Immature natural killer cell (primary cell): ENCODE results near the gene SLC2A1. TPM values are rescaled to one million over a fixed set of nuclear protein-coding genes. Genes with fewer than 3 reads are reported as not detected.

Experiments
- DNase-seq, 3 donors: peaks; one replicate each; pipeline ENCODE4 v3.0.0; 2022; ENCODE audit warnings: mixed read lengths in 1 of 3
- H3K27ac Mint-ChIP-seq, 6 donors: one replicate each; pipeline ENCODE4 v1.8.0; 2020; ENCODE audit warnings: mixed read lengths in 6 of 6, mild to moderate bottlenecking in 5 of 6, inconsistent platforms in 4 of 6, moderate library complexity in 3 of 6
- H3K27me3 Mint-ChIP-seq, 3 donors: one replicate each; pipeline ENCODE4 v1.8.0; 2020 to 2021; ENCODE audit warnings: low read depth in 3 of 3, mild to moderate bottlenecking in 3 of 3, mixed read lengths in 3 of 3, moderate library complexity in 3 of 3, inconsistent platforms in 1 of 3
- H3K36me3 Mint-ChIP-seq, 3 donors: one replicate each; pipeline ENCODE4 v1.8.0; 2020; ENCODE audit warnings: mixed read lengths in 3 of 3, inconsistent platforms in 2 of 3, mild to moderate bottlenecking in 2 of 3
- H3K4me1 Mint-ChIP-seq, 2 donors: one replicate each; pipeline ENCODE4 v1.8.0; 2020; ENCODE audit warnings: inconsistent platforms in 2 of 2, mild to moderate bottlenecking in 2 of 2, mixed read lengths in 2 of 2, moderate library complexity in 1 of 2
- H3K4me3 Mint-ChIP-seq, 5 donors: one replicate each; pipeline ENCODE4 v1.8.0; 2020; ENCODE audit warnings: mild to moderate bottlenecking in 5 of 5, mixed read lengths in 5 of 5, inconsistent platforms in 3 of 5, moderate library complexity in 3 of 5
- H3K9me3 Mint-ChIP-seq, 6 donors: one replicate each; pipeline ENCODE4 v1.8.0; 2020; ENCODE audit warnings: mild to moderate bottlenecking in 6 of 6, mixed read lengths in 6 of 6, inconsistent platforms in 4 of 6, moderate library complexity in 3 of 6
- polyA plus RNA-seq, 3 donors: library from polyadenylated mRNA; unstranded; fragments of 300-500 nt; fragmentation: Illumina TruSeq; gene quantifications; one replicate each; pipeline ENCODE4 v1.2.3, GENCODE V29; 2021

The SLC2A1 gene
- polyA plus RNA-seq, 3 donors from 2014 or later, result 39.1 to 55.0 (median 42.4) TPM

DNA sequence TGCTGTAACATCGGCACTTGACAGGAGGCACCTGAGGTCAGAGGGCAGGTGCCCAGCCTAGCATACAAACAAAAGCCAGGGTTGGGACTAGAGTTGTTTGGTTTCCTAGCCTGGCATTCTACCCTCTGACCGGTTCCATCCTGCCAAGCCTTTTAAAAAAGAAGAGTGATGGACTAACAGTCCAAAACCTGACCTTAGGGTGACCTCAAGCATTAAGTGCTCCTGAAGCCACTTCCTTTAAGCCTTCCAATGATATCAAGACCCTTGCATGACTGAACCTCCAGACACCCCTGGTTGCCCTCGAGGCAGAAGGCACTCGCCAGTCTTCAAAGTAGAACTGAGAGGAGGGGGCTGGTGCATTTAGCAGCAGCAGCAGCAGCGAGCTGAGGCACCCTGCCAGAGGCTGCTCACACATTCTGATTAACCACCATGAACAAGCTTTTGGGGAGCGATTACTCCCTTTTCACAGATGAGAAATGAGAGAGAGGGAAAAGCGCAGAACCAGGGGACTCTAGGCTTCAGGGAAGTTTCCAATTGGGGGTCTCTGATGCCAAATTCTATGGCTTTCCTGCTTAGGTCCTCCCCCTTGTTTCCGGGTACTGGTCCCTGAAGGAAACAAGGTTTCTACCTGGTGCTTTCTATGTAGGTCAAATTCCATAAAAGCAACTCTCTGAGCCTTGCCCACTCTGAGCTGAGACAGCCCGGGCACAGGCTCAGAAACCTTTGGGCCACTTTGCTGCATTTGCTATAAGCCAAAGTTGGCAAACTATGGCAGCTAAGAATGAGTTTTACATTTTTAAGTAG, 9.2 kb downstream of the SLC2A1 start:
- Mint-ChIP-seq H3K27ac (peak overlapping the region; percentile 73 to 87 (median 78)), H3K9me3 (peaks cover 0 to 1% (median 0%) of the 10 kb centered on the region in 6 donors), H3K4me3 (peak overlapping the region; percentile 62 to 76 (median 75)), H3K27me3 (peaks cover 0 to 16% (median 15%) of the 10 kb centered on the region in 3 donors), H3K36me3 (peaks cover 1 to 8% (median 2%) of the 10 kb centered on the region in 3 donors), H3K4me1 (peaks cover 99 to 100% of the 10 kb centered on the region in 2 donors)
- no peak for DNase-seq

DNA sequence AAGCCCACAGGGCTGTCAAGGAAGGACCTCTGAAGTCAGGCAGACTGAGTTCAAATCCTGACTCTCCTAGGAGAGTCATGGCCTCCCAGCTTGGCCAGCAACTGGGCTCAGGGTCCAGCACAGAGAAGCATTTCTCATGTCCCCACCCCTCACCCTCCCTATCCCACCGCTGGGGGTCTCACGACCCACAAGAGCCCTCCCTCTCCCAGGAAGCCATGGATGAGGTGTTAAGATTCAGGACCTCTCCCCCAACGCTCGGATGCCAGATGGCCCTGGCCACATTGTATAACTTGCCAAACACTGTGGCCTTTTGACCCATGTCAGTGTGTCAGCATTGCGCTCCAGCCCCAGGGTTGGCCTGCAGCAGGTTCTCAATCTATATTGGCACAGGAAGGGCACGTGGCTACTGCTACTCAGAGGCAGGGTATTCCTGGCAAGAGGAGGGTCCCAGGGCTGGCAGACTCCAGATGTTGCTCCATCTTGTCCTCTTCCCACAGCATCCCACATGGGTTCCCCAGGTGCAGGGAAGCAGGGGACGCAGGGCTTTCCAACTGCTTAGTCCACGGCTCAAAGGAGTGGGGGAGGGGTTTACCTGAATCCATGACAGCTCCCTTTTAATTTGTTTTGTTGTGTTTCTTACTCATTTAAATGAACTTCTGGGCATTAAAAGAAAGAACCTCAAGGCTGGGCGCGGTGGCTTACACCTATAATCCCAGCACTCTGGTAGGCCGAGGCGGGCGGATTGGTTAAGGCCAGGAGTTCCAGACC, 10.5 kb downstream of the SLC2A1 start:
- Mint-ChIP-seq H3K27me3 (peaks cover 0 to 18% (median 17%) of the 10 kb centered on the region in 3 donors), H3K27ac (peak overlapping the region in 5 of 6 donors; percentile 34 to 60 (median 53)), H3K9me3 (peaks cover 0 to 1% (median 0%) of the 10 kb centered on the region in 6 donors), H3K4me1 (peaks cover 100% of the 10 kb centered on the region in 2 donors), H3K4me3 (peak overlapping the region; percentile 18 to 76 (median 65)), H3K36me3 (peaks cover under 1 to 10% (median under 1%) of the 10 kb centered on the region in 3 donors)
- no peak for DNase-seq

DNA sequence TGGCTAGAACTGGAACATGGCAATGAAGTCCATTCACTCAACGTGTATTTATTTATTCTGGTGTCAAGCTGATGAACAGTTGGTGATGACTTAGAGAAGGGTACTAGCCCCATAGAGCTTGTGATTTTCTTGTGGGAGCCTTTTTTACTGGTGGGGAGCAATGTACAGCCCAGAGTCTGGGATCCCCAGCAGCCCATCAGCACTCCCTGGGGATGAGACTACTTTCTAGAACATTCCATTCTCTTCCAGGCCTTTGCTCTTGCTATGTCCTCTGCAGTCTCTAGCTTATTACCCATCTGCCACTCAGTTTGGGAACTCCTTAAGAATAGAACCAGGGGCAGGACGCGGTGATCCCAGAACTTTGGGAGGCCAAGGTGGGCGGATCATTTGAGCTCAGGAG, 11.6 kb downstream of the SLC2A1 start:
- Mint-ChIP-seq H3K4me1 (peaks cover 100% of the 10 kb centered on the region in 2 donors), H3K9me3 (peaks cover 0 to 1% (median 0%) of the 10 kb centered on the region in 6 donors), H3K36me3 (peaks cover 10 to 20% (median 11%) of the 10 kb centered on the region in 3 donors), H3K4me3 (peak overlapping the region in 4 of 5 donors; percentile 18 to 54 (median 42)), H3K27me3 (peaks cover 0 to 19% (median 17%) of the 10 kb centered on the region in 3 donors), H3K27ac (peak overlapping the region in 5 of 6 donors; percentile 12 to 74 (median 59))
- no peak for DNase-seq

DNA sequence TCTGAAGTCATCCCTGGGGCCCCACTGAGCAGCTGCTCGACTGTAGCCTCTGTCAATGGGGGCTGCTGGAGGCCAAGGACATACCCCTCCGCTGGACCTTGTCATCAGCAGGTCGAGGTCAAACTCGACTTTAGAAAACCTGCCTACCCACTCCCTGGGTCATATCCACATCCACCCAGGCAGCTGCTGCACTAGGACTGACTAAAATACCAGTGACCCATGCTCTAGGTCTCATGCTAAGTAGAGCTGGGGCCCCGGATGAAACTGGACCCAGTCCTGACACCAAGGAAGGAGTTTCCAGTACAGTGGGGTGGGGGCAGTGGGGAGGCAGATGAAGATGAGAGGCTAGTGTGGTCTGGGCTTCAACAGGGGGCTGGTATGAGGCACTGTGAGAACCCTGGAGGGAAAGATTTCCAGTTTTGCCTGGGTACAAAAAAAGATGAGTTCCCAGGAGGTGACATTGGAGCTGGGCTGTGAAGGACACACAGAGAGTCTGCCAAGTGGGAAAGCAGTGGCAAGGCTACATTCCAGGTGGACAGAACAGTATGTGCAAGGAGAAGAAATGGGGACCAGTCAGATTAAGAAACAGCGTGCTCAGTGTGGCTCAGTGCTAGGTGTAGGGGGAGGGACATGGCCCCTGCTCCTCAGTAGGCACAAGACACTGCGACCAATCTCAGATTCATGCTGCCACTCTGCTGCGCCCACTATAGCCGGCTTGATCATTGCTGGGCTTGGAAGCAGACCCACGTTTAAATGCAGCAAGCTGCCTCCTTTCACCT, 12.4 kb downstream of the SLC2A1 start:
- Mint-ChIP-seq H3K4me3 (peak overlapping the region in 4 of 5 donors; percentile 6 to 81 (median 44)), H3K9me3 (peaks cover 0 to 1% (median 0%) of the 10 kb centered on the region in 6 donors), H3K4me1 (peaks cover 100% of the 10 kb centered on the region in 2 donors), H3K36me3 (peaks cover 13 to 28% (median 15%) of the 10 kb centered on the region in 3 donors), H3K27ac (peak overlapping the region; percentile 82 to 95 (median 88)), H3K27me3 (peaks cover 0 to 21% (median 13%) of the 10 kb centered on the region in 3 donors)
- DNase-seq, result no peak

DNA sequence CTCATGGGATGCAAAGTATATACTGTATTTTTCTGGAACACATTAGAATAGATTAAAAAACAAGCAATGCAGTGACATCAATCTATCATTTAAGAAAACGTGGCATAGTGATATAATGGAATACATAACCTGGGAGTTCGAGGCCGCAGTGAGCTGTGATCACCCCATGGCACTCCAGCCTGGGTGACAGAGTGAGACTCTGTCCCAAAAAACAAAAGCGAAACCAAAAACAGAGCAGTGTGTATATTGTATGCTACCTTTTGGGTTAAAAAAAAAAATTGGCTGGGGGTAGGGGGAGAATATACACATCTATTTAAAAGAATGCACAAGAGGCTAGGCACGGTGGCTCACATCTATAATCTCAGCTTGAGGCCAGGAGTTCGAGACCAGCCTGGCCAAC, 13.5 kb downstream of the SLC2A1 start:
- peaks cover 99 to 100% of the 10 kb centered on the region in 2 donors for H3K4me1 Mint-ChIP-seq
- H3K27me3 Mint-ChIP-seq, result peaks cover 0 to 22% (median 15%) of the 10 kb centered on the region in 3 donors
- H3K4me3 Mint-ChIP-seq, result peak overlapping the region; percentile 71 to 81 (median 78)
- DNase-seq, result peak in 1 of 3 donors; percentile 43
- H3K36me3 Mint-ChIP-seq, result peaks cover 21 to 37% (median 24%) of the 10 kb centered on the region in 3 donors
- peak overlapping the region; percentile 82 to 95 (median 88) for H3K27ac Mint-ChIP-seq
- H3K9me3 Mint-ChIP-seq, result peaks cover 0 to 1% (median 0%) of the 10 kb centered on the region in 6 donors

DNA sequence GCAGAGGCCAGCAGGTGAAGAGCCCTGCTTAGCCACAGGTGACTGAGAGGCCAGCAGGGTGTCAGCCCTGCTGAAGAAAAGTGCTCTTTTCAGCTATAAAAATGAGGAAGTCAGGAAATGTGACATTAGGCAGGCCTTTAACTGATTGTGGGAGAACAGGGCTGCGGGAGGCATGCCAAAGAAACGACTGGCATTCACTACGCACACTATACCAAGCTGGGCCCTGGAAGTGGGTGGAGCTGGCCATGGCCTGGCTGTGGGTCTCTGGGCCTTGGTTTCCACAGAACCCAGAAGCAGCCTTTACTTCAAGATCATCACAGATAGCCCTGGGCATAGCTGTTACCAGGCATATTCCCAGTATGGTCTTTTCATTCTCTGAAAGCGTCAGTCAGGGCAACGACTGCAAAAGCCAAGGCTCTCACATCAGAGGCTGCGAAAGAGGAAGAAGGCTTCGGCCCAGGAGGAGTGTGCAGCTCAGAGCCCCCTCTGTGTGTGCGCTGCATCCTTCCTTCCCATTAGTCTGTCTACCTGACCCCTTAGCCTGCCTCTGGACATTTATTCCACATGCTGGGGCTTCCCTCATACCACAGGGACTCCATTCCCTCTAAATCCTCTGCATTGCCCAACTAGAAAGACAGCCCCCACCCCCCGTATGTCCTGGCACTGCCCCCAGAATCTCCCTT, 14.3 kb downstream of the SLC2A1 start:
- Mint-ChIP-seq H3K27ac (peak overlapping the region; percentile 84 to 95 (median 88)), H3K27me3 (peaks cover 0 to 24% (median 18%) of the 10 kb centered on the region in 3 donors), H3K36me3 (peaks cover 21 to 41% (median 27%) of the 10 kb centered on the region in 3 donors), H3K4me3 (peak overlapping the region; percentile 71 to 81 (median 78)), H3K9me3 (peaks cover 0 to 1% (median 0%) of the 10 kb centered on the region in 6 donors), H3K4me1 (peaks cover 97 to 100% of the 10 kb centered on the region in 2 donors)
- DNase-seq, result no peak

DNA sequence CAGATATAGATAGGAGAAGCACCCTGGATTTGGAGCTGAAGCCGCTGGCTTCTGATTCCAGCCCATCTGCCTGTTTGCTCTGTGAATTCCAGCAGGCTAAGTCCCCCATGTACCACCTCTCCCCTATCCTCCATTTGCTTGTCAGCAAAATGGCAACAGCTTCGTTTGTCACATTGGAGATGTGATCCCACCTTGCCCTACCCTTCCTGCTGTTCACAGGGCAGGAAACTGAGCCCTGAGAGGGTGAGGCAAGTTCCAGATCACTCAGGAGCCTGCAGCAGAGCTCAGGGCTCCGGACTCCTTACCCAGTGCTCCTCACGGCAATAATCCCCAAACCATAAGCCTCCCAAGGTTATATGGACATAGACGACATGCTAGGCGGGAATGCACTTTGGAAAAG, 14.9 kb downstream of the SLC2A1 start:
- H3K4me1 Mint-ChIP-seq, result peaks cover 97 to 100% of the 10 kb centered on the region in 2 donors
- H3K4me3 Mint-ChIP-seq, result peak overlapping the region; percentile 71 to 81 (median 78)
- peaks cover 0 to 1% (median 0%) of the 10 kb centered on the region in 6 donors for H3K9me3 Mint-ChIP-seq
- no peak for DNase-seq
- H3K36me3 Mint-ChIP-seq, result peaks cover 21 to 41% (median 27%) of the 10 kb centered on the region in 3 donors
- peaks cover 0 to 24% (median 18%) of the 10 kb centered on the region in 3 donors for H3K27me3 Mint-ChIP-seq
- peak overlapping the region; percentile 84 to 95 (median 88) for H3K27ac Mint-ChIP-seq

DNA sequence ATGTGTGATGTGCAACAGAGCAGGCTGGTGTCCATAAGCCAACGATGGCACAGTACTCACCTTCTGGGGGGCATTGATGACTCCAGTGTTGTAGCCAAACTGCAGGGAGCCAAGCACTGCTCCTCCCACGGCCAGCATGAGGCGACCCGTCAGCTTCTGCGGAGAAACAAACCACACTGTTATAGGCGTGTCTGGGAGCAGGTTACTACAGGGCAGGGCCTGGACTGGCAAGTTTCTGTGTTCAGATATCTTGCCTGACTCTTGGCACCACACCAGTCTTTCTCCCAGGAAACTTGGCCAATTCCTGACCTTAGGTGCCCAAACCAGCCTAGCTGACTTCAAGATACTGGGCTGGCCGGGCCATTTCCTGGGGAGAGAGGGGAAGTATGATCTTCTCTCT, 15.5 kb downstream of the SLC2A1 start:
- Mint-ChIP-seq H3K4me1 (peaks cover 97 to 100% of the 10 kb centered on the region in 2 donors), H3K9me3 (peaks cover 0 to 1% (median 0%) of the 10 kb centered on the region in 6 donors), H3K4me3 (peak overlapping the region; percentile 71 to 81 (median 78)), H3K27ac (peak overlapping the region; percentile 84 to 91 (median 88)), H3K36me3 (peaks cover 21 to 43% (median 27%) of the 10 kb centered on the region in 3 donors), H3K27me3 (peaks cover 0 to 24% (median 16%) of the 10 kb centered on the region in 3 donors)
- peak in 2 of 3 donors; percentile 51 to 54 for DNase-seq

DNA sequence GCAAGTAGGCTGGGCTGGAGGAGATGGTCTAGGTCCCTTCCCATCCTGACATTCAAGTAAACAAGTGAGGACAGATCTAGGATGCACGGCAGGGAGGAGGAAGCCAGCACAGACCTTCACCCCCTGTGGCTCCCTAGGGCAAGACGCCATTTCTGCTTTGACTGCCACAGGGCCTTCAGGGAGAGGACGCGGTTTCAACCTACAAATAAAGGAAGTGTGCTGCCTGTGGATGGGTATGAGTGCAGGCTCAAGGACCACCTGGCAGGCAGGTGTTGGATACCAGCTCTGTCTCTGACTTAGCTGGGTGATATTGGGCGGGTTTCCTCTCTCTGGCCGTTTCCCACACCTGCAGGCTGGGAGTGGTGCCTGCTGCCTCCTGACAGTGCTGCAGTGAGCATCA, 16.2 kb downstream of the SLC2A1 start:
- H3K27me3 Mint-ChIP-seq, result peaks cover 0 to 19% (median 19%) of the 10 kb centered on the region in 3 donors
- peaks cover 0 to under 1% (median 0%) of the 10 kb centered on the region in 6 donors for H3K9me3 Mint-ChIP-seq
- H3K36me3 Mint-ChIP-seq, result peaks cover 21 to 43% (median 27%) of the 10 kb centered on the region in 3 donors
- peaks cover 97 to 100% of the 10 kb centered on the region in 2 donors for H3K4me1 Mint-ChIP-seq
- peak overlapping the region; percentile 48 to 81 (median 77) for H3K4me3 Mint-ChIP-seq
- DNase-seq, result no peak
- H3K27ac Mint-ChIP-seq, result peak overlapping the region; percentile 84 to 91 (median 88)

DNA sequence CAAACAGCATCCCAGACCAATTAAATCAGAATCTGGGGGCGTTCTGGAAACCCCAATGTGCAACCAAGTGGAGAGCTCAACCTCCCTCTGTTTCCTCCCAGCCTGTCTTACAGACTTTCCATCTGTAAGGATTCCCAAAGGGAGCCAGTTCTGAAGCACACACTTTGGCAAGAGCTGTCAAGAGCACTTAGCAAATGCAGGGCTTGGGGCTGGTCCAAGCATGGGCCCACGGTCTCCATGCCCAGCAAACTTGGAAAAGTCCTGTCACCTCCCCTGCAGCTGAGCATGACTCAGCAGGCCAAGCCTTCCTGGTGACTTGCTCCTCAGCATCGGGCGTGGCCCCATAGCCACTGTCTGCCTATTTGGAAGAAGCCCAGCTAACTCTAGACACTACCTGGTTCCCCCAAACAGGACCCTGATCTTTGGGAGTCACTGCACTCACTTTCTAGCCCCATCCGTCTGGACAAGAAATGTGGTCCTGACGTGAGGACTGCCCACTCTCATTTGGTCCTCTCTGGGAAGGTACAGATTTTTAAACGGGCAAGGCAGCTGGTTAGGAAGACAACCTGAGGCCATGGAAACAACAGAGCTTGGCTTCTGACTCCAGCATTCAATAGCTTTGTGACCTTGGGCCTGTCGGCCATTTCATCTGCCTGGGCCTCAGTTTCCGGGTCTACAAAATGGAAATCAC, 16.9 kb downstream of the SLC2A1 start:
- Mint-ChIP-seq H3K4me1 (peaks cover 97 to 100% of the 10 kb centered on the region in 2 donors), H3K27me3 (peaks cover 2 to 21% (median 19%) of the 10 kb centered on the region in 3 donors), H3K9me3 (no peaks in the 10 kb centered on the region), H3K4me3 (peak overlapping the region in 2 of 5 donors; percentile 40 to 81), H3K36me3 (peaks cover 21 to 43% (median 27%) of the 10 kb centered on the region in 3 donors), H3K27ac (peak overlapping the region; percentile 76 to 94 (median 86))
- DNase-seq, result no peak

DNA sequence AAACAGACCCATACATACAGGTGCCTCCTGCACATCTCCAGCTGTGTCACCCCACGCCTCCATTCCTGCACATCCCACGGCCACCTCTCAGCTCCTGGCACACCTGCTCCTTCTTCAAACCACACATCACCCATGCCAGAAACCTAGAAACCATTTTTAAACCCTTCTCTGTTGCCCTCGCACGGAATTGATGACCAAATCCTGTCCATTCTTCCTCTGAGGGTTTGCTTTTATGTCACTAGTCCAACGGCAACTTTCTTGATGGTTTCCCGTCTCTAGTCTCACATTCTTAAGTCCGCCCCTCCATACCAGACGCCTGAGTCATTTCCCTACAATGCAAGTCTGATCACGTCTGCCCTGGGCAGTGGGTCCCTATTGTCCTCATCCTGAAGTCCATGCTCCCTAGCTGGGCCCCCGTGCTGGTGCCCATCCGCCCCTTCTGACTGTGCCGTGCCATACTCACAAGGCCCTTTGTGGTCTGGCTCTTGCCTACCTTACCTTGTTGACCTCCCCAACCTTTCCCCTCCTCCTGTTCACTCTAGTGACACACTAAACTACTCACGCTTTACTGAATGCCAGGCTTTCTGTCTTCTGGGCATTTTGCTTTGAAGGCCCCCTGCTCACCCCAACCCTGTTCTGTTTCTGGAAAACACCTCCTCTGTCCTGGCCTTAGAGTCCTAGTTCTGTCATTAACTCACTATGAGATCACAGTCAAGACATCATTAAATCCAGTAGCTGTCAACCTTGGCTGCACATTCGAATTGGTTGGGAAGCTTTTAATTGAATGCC, 17.6 kb downstream of the SLC2A1 start:
- H3K36me3 Mint-ChIP-seq, result peaks cover 21 to 40% (median 27%) of the 10 kb centered on the region in 3 donors
- H3K9me3 Mint-ChIP-seq, result no peaks in the 10 kb centered on the region
- H3K4me3 Mint-ChIP-seq, result peak overlapping the region; percentile 24 to 54 (median 44)
- H3K27me3 Mint-ChIP-seq, result peaks cover 2 to 24% (median 19%) of the 10 kb centered on the region in 3 donors
- no peak for DNase-seq
- peak overlapping the region; percentile 66 to 94 (median 80) for H3K27ac Mint-ChIP-seq
- peaks cover 97 to 100% of the 10 kb centered on the region in 2 donors for H3K4me1 Mint-ChIP-seq
